SH-SY5Y (cell line): ENCODE data around the gene FHDC1.

Source experiments
- GATA2 ChIP-seq: IDR thresholded peaks from 2 replicates; pipeline ENCODE4 v1.6.1; 2011; ENCODE audit warnings: mild to moderate bottlenecking, low read depth, low read length
- GATA3 ChIP-seq: IDR thresholded peaks from 2 replicates; pipeline ENCODE4 v1.6.1; 2011; ENCODE audit warnings: low read depth, mild to moderate bottlenecking, low read length, moderate library complexity

DNA sequence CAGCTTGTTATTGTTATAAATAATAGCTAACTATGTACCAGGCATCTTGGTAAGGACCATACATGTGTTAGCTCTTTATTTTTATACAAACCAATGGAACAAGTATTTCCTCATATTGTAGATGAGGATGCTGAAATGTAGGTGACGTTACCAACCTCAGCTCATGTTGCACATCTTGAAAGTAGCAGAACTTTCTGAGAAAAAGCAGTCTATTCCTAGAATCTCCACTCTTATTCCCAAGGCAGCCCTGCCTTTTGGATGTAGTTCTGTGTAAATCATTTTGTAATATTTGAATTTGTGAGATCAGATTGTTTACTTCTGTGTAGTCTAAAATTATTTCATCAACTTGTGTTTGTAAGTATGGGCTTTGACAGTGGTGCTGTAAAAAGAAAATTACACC lies 5.3 kb downstream of the FHDC1 start:
- TF ChIP-seq GATA3 (no peak), GATA2 (no peak)
